CD4-positive, alpha-beta T cell (primary cell): ENCODE data around the gene ELMO2. TPM values are rescaled to one million over a fixed set of nuclear protein-coding genes. Genes with fewer than 3 reads are reported as not detected.

ENCODE experiments used
- ATAC-seq: fragments of 200-7000 bp; cut with Tn5 transposase; one replicate; pipeline ENCODE4 v1.10.0; 2022; ENCODE audit warnings: mild to moderate bottlenecking; ENCODE audit not compliant: poor library complexity
- CTCF ChIA-PET: fragments of 350-600 bp; sonication (Branson Sonifier 250); formaldehyde crosslinking; loops from one replicate; lab custom pipeline; 2021; ENCODE audit warnings: antibody characterized with exemption, inconsistent platforms; lab: Charles Lee
- POLR2A ChIA-PET: fragments of 350-600 bp; sonication (Branson Sonifier 250); formaldehyde crosslinking; loops from one replicate; lab custom pipeline; 2021; ENCODE audit warnings: antibody characterized with exemption, inconsistent platforms; lab: Charles Lee
- DNase-seq, 14 experiments: peaks; one replicate each; pipeline ENCODE4 v3.0.0-alpha.2; 2013 to 2020; ENCODE audit warnings: mixed read lengths in 2 of 14
- H3K27ac ChIP-seq, 2 donors: one replicate each; pipeline versions ENCODE4 v1.5.1 to v1.7.0; 2013; ENCODE audit warnings: low read length in 2 of 2, low read depth in 1 of 2, mild to moderate bottlenecking in 1 of 2
- H3K27me3 ChIP-seq, 2 experiments: 1 replicate in 1 of 2; 2 replicates in 1 of 2; pipeline versions ENCODE4 v1.6.1 to v1.7.0; 2013; ENCODE audit warnings: low read length in 2 of 2, control low read depth in 1 of 2, mild to moderate bottlenecking in 1 of 2, moderate library complexity in 1 of 2; ENCODE audit not compliant: insufficient read depth in 2 of 2, control insufficient read depth in 1 of 2
- H3K36me3 ChIP-seq: one replicate; pipeline ENCODE4 v1.6.1; 2013; ENCODE audit warnings: low read length, control low read depth; ENCODE audit not compliant: insufficient read depth
- H3K4me1 ChIP-seq: one replicate; pipeline ENCODE4 v1.6.1; 2013; ENCODE audit warnings: low read length, control low read depth; ENCODE audit not compliant: insufficient read depth
- H3K4me3 ChIP-seq: one replicate; pipeline ENCODE4 v1.5.1; 2013; ENCODE audit warnings: mild to moderate bottlenecking, low read length, moderate library complexity
- H3K9me3 ChIP-seq, 2 experiments: 1 replicate in 1 of 2; 2 replicates in 1 of 2; pipeline versions ENCODE4 v1.6.1 to v1.7.0; 2013; ENCODE audit warnings: low read length in 2 of 2, mild to moderate bottlenecking in 2 of 2, control low read depth in 1 of 2, moderate library complexity in 1 of 2; ENCODE audit not compliant: control insufficient read depth in 1 of 2, insufficient read depth in 1 of 2
- H3K27ac Mint-ChIP-seq: one replicate; pipeline ENCODE4 v1.8.0; 2020; ENCODE audit warnings: mixed read lengths
- H3K27me3 Mint-ChIP-seq: one replicate; pipeline ENCODE4 v1.8.0; 2021; ENCODE audit warnings: mixed read lengths
- H3K36me3 Mint-ChIP-seq: one replicate; pipeline ENCODE4 v1.8.0; 2021; ENCODE audit warnings: low read depth, mixed read lengths
- H3K4me1 Mint-ChIP-seq: one replicate; pipeline ENCODE4 v1.8.0; 2021; ENCODE audit warnings: low read depth, mixed read lengths
- H3K4me3 Mint-ChIP-seq: one replicate; pipeline ENCODE4 v1.8.0; 2020; ENCODE audit warnings: mild to moderate bottlenecking, mixed read lengths
- H3K9me3 Mint-ChIP-seq: one replicate; pipeline ENCODE4 v1.8.0; 2020; ENCODE audit warnings: mixed read lengths
- intact Hi-C, 2 experiments: fragments of 100-400 bp; cut with DNase I in 1 of 2; cut with micrococcal nuclease in 1 of 2; formaldehyde crosslinking; loops; one replicate each; pipeline versions ENCODE4 v1.15.1 to v1.9.0; 2023 to 2025; cut with DNase I, micrococcal nuclease
- total RNA-seq, 174 experiments: library from RNA in 2 of 174; stranded (reverse) in 2 of 174; gene quantifications; one replicate each; pipeline ENCODE4 v1.2.3 and lab custom pipeline; 2021 to 2026
- TF ChIP-seq, protein P1 (sequence below): fragments of 200-600 bp; IDR thresholded peaks from one replicate; pipeline ENCODE4 v1.8.0; 2022; ENCODE audit warnings: antibody characterized with exemption, mild to moderate bottlenecking

The ELMO2 gene
- total RNA-seq, 2 experiments from 2014 or later: 85.6 TPM

GRCh38 chr20:46375771-46376170, 30.6 kb downstream of the ELMO2 start:
- Histone ChIP-seq H3K36me3 (peaks cover 98% of the 10 kb centered on the region), H3K27ac (no peak overlapping the region), H3K4me1 (no peaks in the 10 kb centered on the region), H3K27me3 (no peaks in the 10 kb centered on the region), H3K9me3 (no peaks in the 10 kb centered on the region), H3K4me3 (no peak overlapping the region)
- DNase-seq (no peak), ATAC-seq (no peak)
- TF ChIP-seq, protein P1, sequence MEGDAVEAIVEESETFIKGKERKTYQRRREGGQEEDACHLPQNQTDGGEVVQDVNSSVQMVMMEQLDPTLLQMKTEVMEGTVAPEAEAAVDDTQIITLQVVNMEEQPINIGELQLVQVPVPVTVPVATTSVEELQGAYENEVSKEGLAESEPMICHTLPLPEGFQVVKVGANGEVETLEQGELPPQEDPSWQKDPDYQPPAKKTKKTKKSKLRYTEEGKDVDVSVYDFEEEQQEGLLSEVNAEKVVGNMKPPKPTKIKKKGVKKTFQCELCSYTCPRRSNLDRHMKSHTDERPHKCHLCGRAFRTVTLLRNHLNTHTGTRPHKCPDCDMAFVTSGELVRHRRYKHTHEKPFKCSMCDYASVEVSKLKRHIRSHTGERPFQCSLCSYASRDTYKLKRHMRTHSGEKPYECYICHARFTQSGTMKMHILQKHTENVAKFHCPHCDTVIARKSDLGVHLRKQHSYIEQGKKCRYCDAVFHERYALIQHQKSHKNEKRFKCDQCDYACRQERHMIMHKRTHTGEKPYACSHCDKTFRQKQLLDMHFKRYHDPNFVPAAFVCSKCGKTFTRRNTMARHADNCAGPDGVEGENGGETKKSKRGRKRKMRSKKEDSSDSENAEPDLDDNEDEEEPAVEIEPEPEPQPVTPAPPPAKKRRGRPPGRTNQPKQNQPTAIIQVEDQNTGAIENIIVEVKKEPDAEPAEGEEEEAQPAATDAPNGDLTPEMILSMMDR: no peak
- peaks cover 95% of the 10 kb centered on the region for H3K36me3 Mint-ChIP-seq
- H3K27me3 Mint-ChIP-seq: no peaks in the 10 kb centered on the region
- H3K9me3 Mint-ChIP-seq: no peaks in the 10 kb centered on the region
- no peaks in the 10 kb centered on the region for H3K4me1 Mint-ChIP-seq
- CTCF ChIA-PET: interaction anchor here (0.6 kb wide), 1 partner anchor 31 kb away, joined by 3 read pairs; the partner anchor contains the start of gene ELMO2
- no peak overlapping the region for H3K4me3 Mint-ChIP-seq
- POLR2A ChIA-PET: interaction anchor here (6.7 kb wide), 1 partner anchor 12 kb away, joined by 33 read pairs; no protein-coding TSS in a partner anchor
- intact Hi-C loops: no loop called here
- H3K27ac Mint-ChIP-seq: peak overlapping the region; percentile 12

DNA sequence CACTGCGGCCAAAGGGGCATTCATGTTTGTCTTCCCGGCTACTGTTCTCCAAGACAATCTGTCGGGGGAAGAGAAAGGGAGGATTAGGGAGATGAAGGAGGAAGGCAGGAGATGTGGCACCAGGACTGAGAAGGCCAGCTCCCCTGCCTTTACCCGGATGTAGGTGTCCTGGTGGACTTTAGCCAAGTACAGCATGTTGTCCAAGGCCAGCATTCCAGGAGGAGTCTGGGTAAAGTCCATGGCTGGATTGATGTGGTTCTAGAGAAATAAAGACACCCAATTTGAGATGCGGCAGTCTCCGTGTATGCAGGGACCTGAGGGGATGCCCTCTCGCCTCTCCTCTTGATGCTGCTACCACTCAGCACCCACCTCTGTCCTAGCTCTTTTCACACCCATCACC, 32.0 kb downstream of the ELMO2 start:
- DNase-seq (no peak), ATAC-seq (no peak)
- TF ChIP-seq, protein P1: no peak
- Histone ChIP-seq H3K36me3 (peaks cover 98% of the 10 kb centered on the region), H3K9me3 (no peaks in the 10 kb centered on the region), H3K4me3 (no peak overlapping the region), H3K4me1 (no peaks in the 10 kb centered on the region), H3K27me3 (no peaks in the 10 kb centered on the region), H3K27ac (no peak overlapping the region)
- H3K36me3 Mint-ChIP-seq: peaks cover 97% of the 10 kb centered on the region
- peak overlapping the region; percentile 49 for H3K27ac Mint-ChIP-seq
- intact Hi-C loops: no loop called here
- H3K4me1 Mint-ChIP-seq: no peaks in the 10 kb centered on the region
- POLR2A ChIA-PET: interaction anchor here (6.7 kb wide), 1 partner anchor 10 kb away, joined by 33 read pairs; no protein-coding TSS in a partner anchor
- H3K27me3 Mint-ChIP-seq: no peaks in the 10 kb centered on the region
- CTCF ChIA-PET: interaction anchor here (0.7 kb wide), 1 partner anchor 26 kb away, joined by 3 read pairs; no protein-coding TSS in a partner anchor
- H3K9me3 Mint-ChIP-seq: no peaks in the 10 kb centered on the region
- H3K4me3 Mint-ChIP-seq: no peak overlapping the region

DNA sequence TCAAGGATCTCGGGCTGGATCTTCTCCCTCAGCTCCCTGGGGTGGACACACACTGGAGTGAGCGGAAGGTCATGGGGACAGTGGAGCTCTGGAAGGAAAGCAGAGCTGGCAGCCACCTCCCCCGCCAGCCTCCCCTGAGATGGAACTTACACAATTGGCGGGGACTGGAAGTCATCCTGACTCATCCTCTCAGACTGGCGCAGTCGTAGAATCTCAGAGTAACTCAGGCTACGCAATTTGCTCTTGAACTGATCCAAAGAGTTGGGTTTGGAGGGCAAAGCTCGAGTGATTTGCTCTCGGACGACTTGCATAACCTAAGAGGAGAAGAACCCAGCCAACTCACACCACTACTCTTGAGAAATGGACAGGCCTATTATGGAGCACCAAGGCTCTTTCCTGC, 34.8 kb downstream of the ELMO2 start:
- intact Hi-C loops: no loop called here
- Histone ChIP-seq H3K4me3 (no peak overlapping the region), H3K9me3 (no peaks in the 10 kb centered on the region), H3K27me3 (no peaks in the 10 kb centered on the region), H3K27ac (no peak overlapping the region), H3K4me1 (peaks cover 7% of the 10 kb centered on the region), H3K36me3 (peaks cover 99% of the 10 kb centered on the region)
- ATAC-seq: no peak
- CTCF ChIA-PET: no interaction called here
- no peaks in the 10 kb centered on the region for H3K9me3 Mint-ChIP-seq
- no peak overlapping the region for H3K4me3 Mint-ChIP-seq
- TF ChIP-seq, protein P1: no peak
- POLR2A ChIA-PET: no interaction called here
- H3K27ac Mint-ChIP-seq: peak overlapping the region; percentile 5
- no peak for DNase-seq
- H3K36me3 Mint-ChIP-seq: peaks cover 97% of the 10 kb centered on the region
- peaks cover 7% of the 10 kb centered on the region for H3K4me1 Mint-ChIP-seq
- H3K27me3 Mint-ChIP-seq: no peaks in the 10 kb centered on the region
